ACC112 (cell line): ENCODE results near the gene MLLT6.

Source experiments
- H2AFZ ChIP-seq: fragments of 200-600 bp; sonication (generic); one replicate; pipeline ENCODE4 v1.6.0; 2017; ENCODE audit warnings: antibody characterized with exemption, low read length; ENCODE audit not compliant: unreplicated experiment
- H3K27ac ChIP-seq: fragments of 200-600 bp; sonication (generic); 2 replicates; pipeline ENCODE4 v1.5.1; 2014; ENCODE audit warnings: low read depth, mild to moderate bottlenecking, antibody characterized with exemption, low read length, moderate library complexity
- H3K27me3 ChIP-seq: fragments of 200-600 bp; sonication (generic); 2 replicates; pipeline ENCODE4 v1.6.1; 2014; ENCODE audit warnings: mild to moderate bottlenecking, antibody characterized with exemption, low read length, moderate library complexity, mixed read lengths; ENCODE audit not compliant: insufficient read depth
- H3K36me3 ChIP-seq: fragments of 200-600 bp; sonication (generic); 2 replicates; pipeline ENCODE4 v1.6.1; 2016; ENCODE audit warnings: mild to moderate bottlenecking, antibody characterized with exemption, low read length, moderate library complexity, mixed read lengths; ENCODE audit not compliant: insufficient read depth
- H3K4me1 ChIP-seq: fragments of 200-600 bp; sonication (generic); one replicate; pipeline ENCODE4 v1.6.1; 2016; ENCODE audit warnings: low read length, mixed read lengths; ENCODE audit not compliant: insufficient read depth, unreplicated experiment, control insufficient read depth
- H3K4me3 ChIP-seq: fragments of 200-600 bp; sonication (generic); 2 replicates; pipeline ENCODE4 v1.5.1; 2014; ENCODE audit warnings: mild to moderate bottlenecking, low read depth, low read length
- H3K79me2 ChIP-seq: fragments of 200-600 bp; sonication (generic); one replicate; pipeline ENCODE4 v1.6.0; 2016; ENCODE audit warnings: low read length; ENCODE audit not compliant: control insufficient read depth, unreplicated experiment, insufficient read depth

Gene MLLT6

GRCh38 chr17:38667099-38667786, 37.8 kb upstream of the MLLT6 start:
- Histone ChIP-seq H3K79me2 (no peaks in the 10 kb centered on the region), H3K4me1 (peaks cover under 1% of the 10 kb centered on the region), H3K27ac (no peak overlapping the region), H3K4me3 (no peak overlapping the region), H3K36me3 (no peaks in the 10 kb centered on the region), H2AFZ (no peak overlapping the region), H3K27me3 (peaks cover 26% of the 10 kb centered on the region)

- Histone ChIP-seq H3K27me3 (peaks cover 26% of the 10 kb centered on the region), H3K27ac (no peak overlapping the region), H2AFZ (no peak overlapping the region), H3K4me3 (no peak overlapping the region), H3K4me1 (peaks cover 5% of the 10 kb centered on the region), H3K36me3 (no peaks in the 10 kb centered on the region), H3K79me2 (no peaks in the 10 kb centered on the region)
Measured at GRCh38 chr17:38667787-38668122, 37.3 kb upstream of the MLLT6 start.

- H3K4me3 ChIP-seq = no peak overlapping the region
- no peak overlapping the region for H2AFZ ChIP-seq
- H3K27ac ChIP-seq = no peak overlapping the region
- peaks cover 9% of the 10 kb centered on the region for H3K4me1 ChIP-seq
- H3K36me3 ChIP-seq = no peaks in the 10 kb centered on the region
- H3K27me3 ChIP-seq = peaks cover 26% of the 10 kb centered on the region
- H3K79me2 ChIP-seq = no peaks in the 10 kb centered on the region
Measured at GRCh38 chr17:38669520-38669919, 35.6 kb upstream of the MLLT6 start.

GRCh38 chr17:38671939-38672720, 32.9 kb upstream of the MLLT6 start:
- H3K27me3 ChIP-seq = peaks cover 26% of the 10 kb centered on the region
- H3K4me1 ChIP-seq = peaks cover 17% of the 10 kb centered on the region
- no peak overlapping the region for H3K4me3 ChIP-seq

GRCh38 chr17:38672788-38673706, 32.0 kb upstream of the MLLT6 start:
- Histone ChIP-seq H3K27me3 (peaks cover 25% of the 10 kb centered on the region), H3K4me3 (peak overlapping the region; percentile 83), H2AFZ (peak overlapping the region; percentile 73), H3K27ac (no peak overlapping the region), H3K79me2 (no peaks in the 10 kb centered on the region), H3K36me3 (no peaks in the 10 kb centered on the region), H3K4me1 (peaks cover 17% of the 10 kb centered on the region)

More at GRCh38 chr17:38671939-38672720, 32.9 kb upstream of the MLLT6 start:
- Histone ChIP-seq H2AFZ (no peak overlapping the region), H3K79me2 (no peaks in the 10 kb centered on the region), H3K27ac (no peak overlapping the region), H3K36me3 (no peaks in the 10 kb centered on the region)

- no peak overlapping the region for H3K27ac ChIP-seq
- H3K4me3 ChIP-seq = peak overlapping the region; percentile 83
- H3K4me1 ChIP-seq = peaks cover 17% of the 10 kb centered on the region
- peaks cover 19% of the 10 kb centered on the region for H3K27me3 ChIP-seq
- no peaks in the 10 kb centered on the region for H3K79me2 ChIP-seq
- peak overlapping the region; percentile 73 for H2AFZ ChIP-seq
- no peaks in the 10 kb centered on the region for H3K36me3 ChIP-seq
Measured at GRCh38 chr17:38673707-38674013, 31.4 kb upstream of the MLLT6 start.

- no peaks in the 10 kb centered on the region for H3K79me2 ChIP-seq
- H3K4me3 ChIP-seq = peak overlapping the region; percentile 83
- no peaks in the 10 kb centered on the region for H3K36me3 ChIP-seq
- peaks cover 17% of the 10 kb centered on the region for H3K4me1 ChIP-seq
- H3K27me3 ChIP-seq = peaks cover 14% of the 10 kb centered on the region
- peak overlapping the region; percentile 76 for H2AFZ ChIP-seq
- no peak overlapping the region for H3K27ac ChIP-seq
Measured at GRCh38 chr17:38674014-38674748, 30.9 kb upstream of the MLLT6 start.

GRCh38 chr17:38674749-38675615, 30.1 kb upstream of the MLLT6 start, which contains the start of gene EPOP:
EPOP (minus strand) TSS chr17:38674957; CDS start chr17:38674495, 462 bp downstream.
- Histone ChIP-seq H3K27me3 (peaks cover 6% of the 10 kb centered on the region), H2AFZ (peak within 1 kb of the TSS; percentile 76), H3K27ac (no peak within 1 kb of the TSS), H3K79me2 (no peaks in the 10 kb centered on the region), H3K4me1 (peaks cover 17% of the 10 kb centered on the region), H3K4me3 (peak within 1 kb of the TSS; percentile 83), H3K36me3 (no peaks in the 10 kb centered on the region)

- Histone ChIP-seq H3K79me2 (no peaks in the 10 kb centered on the region), H3K27me3 (no peaks in the 10 kb centered on the region; the same call in 1 of the 2 replicates), H3K36me3 (no peaks in the 10 kb centered on the region), H3K4me3 (no peak overlapping the region), H3K4me1 (peaks cover 17% of the 10 kb centered on the region), H2AFZ (peak overlapping the region; percentile 74), H3K27ac (no peak overlapping the region)
Measured at GRCh38 chr17:38676706-38677504, 28.2 kb upstream of the MLLT6 start.
